GM19324 (cell line): ENCODE data around the gene POU2F1.
A peak's percentile ranks its signal among the peaks of the same experiment; 100 is the strongest.
"Not testable (repeated sequence)": the region's sequence is repeated elsewhere in the genome, so short reads cannot be mapped to it uniquely, and the experiment has no call there.

Experiments
- ATAC-seq: cut with Tn5 transposase; IDR thresholded peaks from one replicate; pipeline ENCODE4 v1.9.1; 2021; ENCODE audit warnings: mild to moderate bottlenecking, moderate library complexity; ENCODE audit not compliant: unreplicated experiment, low FRiP score

POU2F1 gene

GRCh38 chr1:167304165-167304564, 83.5 kb downstream of the POU2F1 start:
- ATAC-seq = no peak

DNA sequence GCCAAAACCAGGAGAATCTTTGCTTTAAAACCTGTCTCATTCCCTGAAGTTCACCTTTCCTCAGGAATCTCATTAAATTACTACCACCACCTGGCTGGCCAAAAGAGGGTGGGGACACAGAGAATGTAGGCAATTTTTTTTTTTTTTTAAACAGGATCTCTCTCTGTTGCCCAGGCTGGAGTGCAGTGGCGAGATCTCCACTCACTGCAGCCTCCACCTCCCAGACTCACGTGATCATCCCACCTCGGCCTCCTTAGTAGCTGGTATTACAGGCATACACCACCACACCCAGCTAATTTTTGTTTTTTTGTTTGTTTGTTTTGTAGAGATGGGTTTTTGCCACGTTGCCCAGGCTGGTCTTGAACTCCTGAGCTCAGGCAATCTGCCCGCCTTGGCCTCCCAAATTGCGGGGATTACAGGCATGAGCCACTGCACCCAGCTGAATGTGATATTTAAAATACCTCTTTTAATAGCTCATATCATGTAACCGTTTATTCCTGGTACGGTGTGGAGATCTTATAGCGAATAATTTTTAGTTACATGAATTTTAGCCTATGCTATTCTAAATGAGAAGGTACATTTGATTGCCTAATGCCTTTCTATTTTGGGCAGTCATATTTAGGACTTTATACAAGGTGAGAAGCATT, 84.5 kb downstream of the POU2F1 start:
- ATAC-seq = no peak

DNA sequence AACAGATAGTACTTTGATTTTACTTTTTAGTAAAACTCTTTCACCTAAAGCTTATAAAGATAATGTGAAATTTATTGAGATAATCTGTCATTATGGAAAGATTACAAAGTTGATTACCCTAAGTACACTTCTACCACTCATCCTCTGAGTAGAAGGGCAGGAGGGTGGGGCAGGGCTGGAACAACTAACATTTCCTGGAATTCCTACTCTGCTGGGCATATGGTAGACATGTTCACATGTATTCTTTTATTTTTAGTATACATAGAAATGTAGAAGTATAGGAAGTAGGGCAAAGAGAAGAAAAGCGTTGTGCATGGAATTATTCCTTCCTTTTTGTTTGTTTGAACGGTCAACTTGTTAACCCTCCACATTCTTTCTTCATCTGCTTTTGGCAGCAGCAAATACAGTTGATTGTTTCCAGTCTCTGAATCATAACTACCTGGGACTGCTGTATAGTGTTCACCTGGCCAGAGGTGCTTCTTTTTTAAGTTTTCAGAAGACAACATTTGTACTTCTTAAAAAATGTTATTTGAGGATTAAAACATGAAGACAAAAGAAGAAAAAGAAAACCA, 85.1 kb downstream of the POU2F1 start:
- no peak for ATAC-seq

DNA sequence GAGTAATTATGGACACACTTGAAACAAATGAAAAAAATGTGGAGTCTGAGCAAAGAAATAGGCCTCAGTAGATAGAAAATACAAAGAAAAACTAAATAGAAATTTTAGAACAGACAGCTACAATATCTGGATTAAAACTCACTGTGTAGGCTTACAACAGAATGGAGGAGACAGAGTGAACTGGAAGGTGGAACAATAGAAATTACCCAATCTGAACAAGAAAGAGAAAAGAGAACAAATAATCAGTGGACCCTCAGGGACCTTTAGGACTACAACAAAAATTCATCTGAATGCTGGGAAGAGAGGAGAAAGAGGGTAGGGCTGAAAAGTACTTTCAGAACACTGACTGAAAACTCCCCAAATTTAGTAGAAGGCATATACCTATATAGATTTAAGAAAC, 90.0 kb downstream of the POU2F1 start:
- ATAC-seq = no peak

DNA sequence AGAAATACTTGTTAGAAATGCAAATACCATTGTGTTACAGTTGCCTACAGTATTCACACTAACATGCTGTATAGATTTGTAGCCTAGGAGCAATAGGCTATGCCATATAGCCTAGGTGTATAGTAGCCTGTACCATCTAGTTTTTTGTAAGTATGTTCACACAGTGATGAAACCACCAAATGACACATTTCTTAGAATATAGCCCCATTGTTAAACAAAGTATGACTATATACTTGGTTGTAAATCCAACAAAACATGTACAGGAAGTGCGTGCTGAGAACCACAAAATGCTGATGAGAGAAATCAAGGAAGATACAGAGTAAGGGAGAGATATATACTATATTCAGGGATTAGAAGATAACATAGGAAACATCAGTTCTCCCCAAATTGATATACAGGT, 92.2 kb downstream of the POU2F1 start:
- ATAC-seq = no peak

DNA sequence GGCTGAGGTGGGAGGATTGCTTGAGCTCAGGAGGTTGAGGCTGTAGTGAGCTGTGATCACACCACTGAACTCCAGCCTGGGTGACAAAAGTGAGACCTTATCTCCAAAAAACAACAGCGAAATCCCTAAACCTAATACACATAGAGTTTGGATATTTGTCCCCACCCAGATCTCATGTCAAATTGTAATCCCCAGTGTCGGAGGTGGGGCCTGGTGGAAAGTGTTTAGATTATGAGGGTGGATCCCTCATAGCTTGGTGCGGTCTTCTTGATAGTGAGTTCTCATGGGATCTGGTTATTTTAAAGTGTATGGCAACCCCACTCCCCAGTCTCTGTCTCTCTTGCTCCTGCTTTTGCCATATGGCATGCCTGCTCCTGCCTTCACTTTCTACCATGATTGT, 94.0 kb downstream of the POU2F1 start:
- ATAC-seq = no peak

GRCh38 chr1:167317463-167317862, 96.8 kb downstream of the POU2F1 start:
- ATAC-seq = no peak

DNA sequence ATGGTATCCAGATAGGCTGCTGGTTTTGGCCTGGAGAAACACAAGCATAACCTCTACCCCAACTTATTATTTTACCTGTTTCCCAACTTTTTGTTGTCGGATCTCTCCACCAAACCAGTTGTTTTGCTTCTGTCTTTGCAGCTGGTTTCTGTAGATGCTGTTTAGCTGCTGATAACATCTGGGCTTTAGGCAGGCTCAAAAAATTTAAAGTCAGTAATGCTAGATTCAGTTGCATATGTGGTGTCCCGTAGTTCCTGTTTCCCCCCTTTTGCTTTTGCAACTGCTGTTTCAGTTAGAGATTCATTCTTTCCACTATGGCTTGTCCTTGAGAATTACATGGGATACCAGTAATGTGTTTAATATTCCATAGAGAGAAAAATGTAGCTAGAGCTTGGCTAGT, 98.5 kb downstream of the POU2F1 start:
- ATAC-seq = not testable (repeated sequence)

DNA sequence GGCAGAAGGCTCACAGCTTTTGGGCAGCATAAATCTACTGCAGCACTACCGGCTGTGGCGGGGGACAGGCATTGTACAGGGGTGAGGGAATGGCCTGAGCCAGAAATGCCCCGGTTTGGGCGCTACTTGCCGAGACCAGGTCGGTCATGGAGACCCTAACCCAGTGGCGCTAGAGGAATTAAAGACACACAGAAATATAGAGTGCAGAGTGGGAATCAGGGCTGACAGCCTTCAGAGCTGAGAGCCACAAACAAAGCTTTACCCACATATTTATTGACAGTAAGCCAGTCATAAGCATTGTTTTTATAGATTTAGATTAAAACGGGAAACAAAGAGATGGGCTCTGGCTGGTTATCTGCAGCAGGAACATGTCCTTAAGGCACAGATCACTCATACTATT, 101.8 kb downstream of the POU2F1 start:
- no peak for ATAC-seq

GRCh38 chr1:167325151-167325550, 104.5 kb downstream of the POU2F1 start:
- no peak for ATAC-seq

DNA sequence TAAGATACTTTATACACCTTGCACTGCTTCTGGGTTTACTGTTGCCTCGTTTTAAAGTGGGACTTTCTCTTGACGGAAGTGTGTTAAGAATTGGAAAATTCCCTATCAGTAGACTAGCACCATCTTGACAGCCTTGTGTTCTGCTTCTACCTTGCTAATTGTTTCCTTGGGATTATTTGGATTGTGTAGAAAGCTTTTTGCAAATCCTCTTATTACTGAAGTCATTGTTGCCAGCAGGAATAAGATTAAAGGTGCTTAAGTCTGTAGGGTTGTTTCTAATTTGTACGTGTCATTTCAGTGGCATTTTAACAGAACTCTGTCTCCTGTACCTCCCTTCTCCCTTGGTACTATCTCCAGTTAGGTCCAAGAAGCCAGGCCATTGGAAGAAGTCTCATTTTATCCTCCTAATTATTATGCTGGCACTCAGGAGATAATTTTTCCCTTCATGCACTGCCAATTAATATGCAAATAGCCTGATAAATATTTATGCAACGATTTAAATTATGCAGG, 107.7 kb downstream of the POU2F1 start:
- ATAC-seq = no peak

- ATAC-seq = peak; percentile 76
Measured at GRCh38 chr1:167328816-167329483, 108.3 kb downstream of the POU2F1 start.

DNA sequence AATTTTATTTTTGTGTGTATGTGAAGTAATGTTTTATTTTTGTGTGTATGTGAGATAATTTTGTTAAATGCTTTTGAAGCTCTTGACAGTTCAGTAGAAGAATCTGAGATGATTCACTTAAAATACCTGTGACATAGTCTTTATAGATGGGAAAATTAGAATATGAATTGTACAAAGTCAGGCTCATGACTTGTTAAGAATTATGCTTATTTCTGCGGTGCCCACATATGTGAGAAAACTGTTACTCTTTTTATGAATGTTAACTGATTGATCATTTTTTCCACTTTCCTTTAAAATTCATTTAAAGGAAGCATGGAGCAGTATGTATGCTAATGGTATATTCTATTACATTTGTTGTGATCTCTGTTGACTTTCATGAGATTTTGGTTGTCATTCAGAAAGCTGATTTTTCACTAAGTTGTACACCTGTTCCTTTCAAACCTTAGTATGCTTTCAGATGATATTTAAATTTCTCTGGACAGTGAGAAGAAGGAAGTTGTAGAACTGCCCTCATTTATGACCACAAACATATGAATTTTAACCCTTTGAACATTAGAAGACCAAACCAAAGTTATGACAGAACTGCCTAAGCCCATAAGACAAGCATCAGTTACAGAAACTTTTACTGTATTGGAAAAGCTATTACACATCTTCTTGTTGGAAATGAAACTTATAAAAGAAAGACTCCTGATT, 110.1 kb downstream of the POU2F1 start:
- no peak for ATAC-seq

DNA sequence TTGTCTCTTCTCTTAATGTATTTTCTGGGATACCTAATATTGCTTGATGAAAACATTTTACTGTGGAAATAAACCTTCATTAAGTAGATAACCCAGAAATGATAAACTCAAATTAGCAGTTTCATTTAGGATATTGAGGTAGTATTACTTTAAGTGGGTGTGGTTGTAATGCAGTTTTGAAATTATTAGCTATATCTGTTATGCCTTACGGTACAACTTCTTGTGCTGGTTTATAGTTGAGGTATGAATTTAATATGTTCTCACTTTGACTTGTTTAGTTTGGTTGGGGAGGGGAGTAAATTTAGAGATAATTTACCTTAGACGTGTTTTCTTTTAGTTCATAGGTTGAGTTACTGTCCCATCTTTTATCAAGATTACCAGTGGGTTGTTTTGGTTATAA, 111.0 kb downstream of the POU2F1 start:
- ATAC-seq = no peak

- ATAC-seq = no peak
Measured at GRCh38 chr1:167332503-167332902, 111.8 kb downstream of the POU2F1 start.

DNA sequence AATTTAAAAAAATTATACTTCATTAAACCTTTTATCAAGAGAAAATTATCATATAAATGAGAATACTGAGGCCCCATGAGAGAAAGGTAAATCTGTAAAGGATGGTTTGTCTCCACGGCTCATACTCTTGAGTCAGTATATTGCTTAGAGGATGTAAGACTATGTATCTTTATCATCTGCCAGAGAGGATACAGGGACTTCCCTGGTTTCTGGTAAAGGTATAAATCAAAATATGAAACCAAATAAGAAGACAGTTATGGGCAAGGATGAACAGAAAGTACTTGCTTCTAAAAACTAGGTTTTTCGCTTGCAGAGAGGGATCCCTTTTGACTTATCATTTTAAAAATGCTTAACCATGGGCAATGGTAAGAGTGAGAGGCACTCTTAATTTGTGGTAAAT, 112.4 kb downstream of the POU2F1 start:
- ATAC-seq = no peak

- ATAC-seq = no peak
Measured at GRCh38 chr1:167333703-167334102, 113.0 kb downstream of the POU2F1 start.

DNA sequence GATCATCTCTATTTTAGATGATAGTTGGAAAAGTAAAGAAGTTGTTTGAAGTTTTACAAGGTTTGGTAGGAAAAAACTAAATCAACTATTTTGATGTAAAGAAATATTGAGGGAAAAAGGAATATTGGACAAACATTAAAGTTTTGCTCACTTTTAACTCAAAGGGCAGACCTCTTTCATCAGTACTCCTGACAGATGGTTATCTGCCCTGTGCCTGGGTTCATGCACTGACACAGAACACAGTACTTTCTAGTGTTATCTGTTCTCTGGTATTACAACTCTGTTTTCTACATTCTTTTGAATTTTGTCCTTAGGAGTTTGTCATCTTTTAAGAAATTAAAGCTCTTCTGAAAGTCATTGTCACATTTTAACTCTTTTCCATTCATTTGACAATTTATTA, 118.7 kb downstream of the POU2F1 start:
- ATAC-seq = no peak

DNA sequence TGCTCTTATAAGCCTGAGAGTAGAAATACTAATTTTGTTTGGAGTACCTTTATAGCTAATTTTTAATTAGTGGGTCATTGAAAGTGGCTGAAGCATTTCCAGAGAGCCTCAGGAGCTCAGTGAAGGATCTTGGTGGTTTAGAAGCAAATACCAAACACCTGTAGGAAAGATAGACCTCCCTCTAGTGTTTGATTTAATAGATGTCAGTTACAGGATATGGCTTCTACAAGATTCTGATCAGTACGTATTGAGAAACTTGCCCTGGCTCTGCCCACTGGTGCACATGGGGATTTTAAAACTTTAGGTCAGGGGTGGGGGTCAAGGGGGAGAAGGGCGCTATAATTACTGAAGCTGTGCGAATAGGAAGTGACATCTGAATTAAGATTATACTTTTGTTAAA, 122.2 kb downstream of the POU2F1 start:
- ATAC-seq = no peak

DNA sequence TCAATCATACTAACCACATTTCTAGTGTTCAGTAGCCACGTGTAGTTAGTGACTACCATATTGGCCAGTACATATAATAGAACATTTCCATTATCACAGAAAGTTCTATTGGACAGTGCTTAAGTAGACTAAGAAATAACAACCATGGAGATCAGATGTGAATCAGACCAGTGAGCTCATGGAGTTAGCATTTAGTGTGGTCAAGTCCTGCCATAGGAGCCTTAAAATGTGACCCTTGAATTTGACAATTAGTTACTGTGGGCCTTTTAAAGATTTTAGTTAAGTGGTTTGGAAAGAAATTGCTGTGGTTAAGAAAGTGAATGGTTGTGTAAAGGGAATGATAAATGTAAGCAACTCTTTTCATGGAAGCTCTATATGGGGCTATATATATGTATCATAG, 123.4 kb downstream of the POU2F1 start:
- ATAC-seq = no peak

GRCh38 chr1:167344615-167345385, 124.1 kb downstream of the POU2F1 start:
- no peak for ATAC-seq
